NCI-H1417 treated with DMSO at 0.1 percent for 48 hours (cell line): ENCODE measurements around the gene ARL15.
A peak's percentile ranks its signal among the peaks of the same experiment; 100 is the strongest.
"Not testable (repeated sequence)": the region's sequence is repeated elsewhere in the genome, so short reads cannot be mapped to it uniquely, and the experiment has no call there.

Experiments
- DNase-seq: peaks from one replicate; lab custom pipeline; 2025; lab: John Stamatoyannopoulos, UW

Gene ARL15

GRCh38 chr5:54310433-54311175 lies at the start of gene ARL15:
Gene ARL15 (minus strand): TSS chr5:54310573.
- peak; percentile 90 for DNase-seq

GRCh38 chr5:54360089-54360488 lies 49.7 kb upstream of the ARL15 start:
- DNase-seq, result no peak

GRCh38 chr5:54357408-54358058 lies 47.2 kb upstream of the ARL15 start:
- DNase-seq, result no peak

GRCh38 chr5:54353933-54354564 lies 43.7 kb upstream of the ARL15 start:
- DNase-seq, result not testable (repeated sequence)

- DNase-seq, result not testable (repeated sequence)
Observed at GRCh38 chr5:54352580-54352979, 42.2 kb upstream of the ARL15 start.

GRCh38 chr5:54347221-54347865 lies 37.0 kb upstream of the ARL15 start:
- DNase-seq, result no peak

GRCh38 chr5:54344653-54345052 lies 34.3 kb upstream of the ARL15 start:
- no peak for DNase-seq

GRCh38 chr5:54341971-54342370 lies 31.6 kb upstream of the ARL15 start:
- no peak for DNase-seq

GRCh38 chr5:54337523-54337922 lies 27.1 kb upstream of the ARL15 start:
- DNase-seq, result no peak

DNA sequence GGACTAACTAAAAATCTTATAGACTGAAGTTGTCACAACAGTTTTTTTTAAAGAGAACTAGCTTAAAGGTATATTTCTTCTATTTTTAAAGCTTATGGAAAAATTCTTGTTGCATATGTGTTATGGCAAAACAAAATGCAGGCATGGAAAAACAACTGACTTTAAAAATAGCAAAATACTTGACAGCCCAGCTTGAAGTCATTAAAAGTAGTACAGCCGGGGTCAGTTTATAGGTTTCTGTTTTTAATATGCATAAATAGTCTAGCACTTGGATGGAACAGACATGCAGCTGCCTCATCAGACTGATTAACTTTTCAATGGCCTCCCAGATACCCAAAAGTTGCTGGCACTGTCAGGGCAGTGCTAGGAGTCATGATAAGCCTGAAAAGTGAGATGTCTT lies 22.3 kb upstream of the ARL15 start:
- DNase-seq, result no peak

GRCh38 chr5:54329731-54330709 lies 19.6 kb upstream of the ARL15 start:
- DNase-seq, result no peak

DNA sequence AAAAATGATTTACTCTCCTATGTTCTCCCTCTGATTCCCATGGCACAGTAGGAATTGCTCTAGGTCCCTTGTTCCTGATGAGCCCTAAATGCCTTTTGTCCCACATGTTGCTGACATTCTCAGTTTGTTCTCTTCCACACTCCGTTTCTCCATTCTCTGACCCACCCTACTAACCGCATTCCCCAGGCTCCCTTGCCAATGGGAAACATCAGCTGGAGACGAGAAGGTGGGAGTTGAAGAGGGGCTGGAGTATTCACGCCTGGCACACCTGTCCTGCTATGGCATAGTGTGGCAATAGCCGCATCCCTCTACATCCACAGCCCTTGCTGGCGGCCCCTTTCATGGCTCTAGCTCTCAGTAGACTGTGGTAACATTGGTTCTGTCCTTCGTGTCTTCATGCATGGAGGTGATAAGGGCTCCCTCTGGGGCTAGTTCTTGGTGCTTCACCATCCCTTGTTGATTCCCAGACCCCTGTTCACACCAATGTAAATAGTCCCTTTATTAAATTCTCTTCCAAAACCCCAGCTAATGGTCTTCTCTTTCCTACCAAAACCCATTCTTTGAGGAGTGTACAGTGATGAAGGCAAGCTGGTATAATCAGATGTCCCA lies 16.4 kb upstream of the ARL15 start:
- no peak for DNase-seq

DNA sequence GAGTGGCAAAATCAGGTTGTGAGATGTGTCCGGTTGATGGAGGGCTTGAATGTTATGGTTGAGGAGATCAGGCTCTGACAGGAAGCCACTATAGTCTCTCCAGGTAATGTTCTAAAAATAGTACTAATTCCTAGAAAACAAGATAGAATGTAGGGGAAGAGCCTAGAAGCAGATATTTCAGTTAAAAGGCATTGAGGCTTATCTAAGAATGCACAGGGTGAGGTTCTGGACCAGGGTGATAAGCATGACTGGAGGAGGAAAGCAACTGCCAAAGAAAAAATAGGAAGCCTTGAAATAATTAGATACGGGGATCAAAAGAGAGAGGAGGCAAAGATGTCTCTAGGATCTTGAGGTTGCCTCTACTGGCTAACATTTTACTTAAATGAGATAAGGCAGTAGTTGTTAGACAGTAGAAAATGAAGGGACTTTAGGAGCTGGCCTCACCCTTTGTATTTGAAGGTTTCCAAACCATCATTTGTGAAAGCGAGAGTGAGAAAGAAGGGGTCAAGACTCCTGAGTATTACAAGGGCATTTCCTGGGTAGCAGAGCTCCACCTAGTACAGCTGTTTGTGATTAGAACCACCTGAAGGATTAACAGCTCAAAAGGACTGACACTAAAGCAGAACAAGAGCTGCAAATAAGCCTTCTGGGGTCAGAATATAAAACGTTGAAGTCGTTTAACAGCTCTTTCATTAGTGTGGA lies 15.4 kb upstream of the ARL15 start:
- DNase-seq, result no peak

GRCh38 chr5:54325272-54325609 lies 14.9 kb upstream of the ARL15 start:
- DNase-seq, result no peak

- DNase-seq, result no peak
Observed at GRCh38 chr5:54324651-54325271, 14.4 kb upstream of the ARL15 start.

GRCh38 chr5:54323495-54323894 lies 13.1 kb upstream of the ARL15 start:
- DNase-seq, result no peak

- no peak for DNase-seq
Observed at GRCh38 chr5:54320256-54320655, 9.9 kb upstream of the ARL15 start.

GRCh38 chr5:54317511-54318260 lies 7.3 kb upstream of the ARL15 start:
- DNase-seq, result no peak
